HCT116 (cell line): ENCODE measurements around the gene PGAM4. TPM values are rescaled to one million over a fixed set of nuclear protein-coding genes. Genes with fewer than 3 reads are reported as not detected.
"Not testable (repeated sequence)": the region's sequence is repeated elsewhere in the genome, so short reads cannot be mapped to it uniquely, and the experiment has no call there.

Source experiments
- ATAC-seq: fragments of 200-7000 bp; cut with Tn5 transposase; 2 replicates; pipeline ENCODE4 v1.9.1; 2020; ENCODE audit warnings: mild to moderate bottlenecking, moderate library complexity
- BruUV-seq: library from RNA; stranded (reverse); fragments of 400-500 nt; replicated peaks from 2 replicates; lab custom pipeline; 2021; lab: Mats Ljungman, UMichigan
- CTCF ChIA-PET: fragments of 300-600 bp; sonication (Branson Sonifier 250); formaldehyde crosslinking; loops from one replicate; lab custom pipeline; 2021; ENCODE audit warnings: antibody characterized with exemption; lab: Charles Lee
- POLR2A ChIA-PET: fragments of 300-600, 350-600 bp; sonication (Branson Sonifier 250); formaldehyde crosslinking; loops from one replicate; lab custom pipeline; 2021; ENCODE audit warnings: antibody characterized with exemption; lab: Charles Lee
- RAD21 ChIA-PET, 2 experiments: fragments of 300-600 bp; sonication (Branson Sonifier 250); formaldehyde crosslinking; loops; one replicate each; lab custom pipeline; 2023; ENCODE audit warnings: low total read pairs in 2 of 2; ENCODE audit not compliant: uncharacterized antibody in 2 of 2, unreplicated experiment in 2 of 2, low non-redundant PET in 1 of 2; lab: Charles Lee
- DNase-seq: peaks from one replicate; pipeline ENCODE4 v3.0.0-alpha.2; 2010; ENCODE audit warnings: low read depth, low spot score
- H2AFZ ChIP-seq: fragments of 200-600 bp; shearing (Covaris generic), sonication (generic); 2 replicates; pipeline ENCODE4 v1.6.1; 2017; ENCODE audit warnings: low read depth, mixed run types, mixed read lengths, antibody characterized with exemption, low read length; ENCODE audit not compliant: poor library complexity, severe bottlenecking
- H3K27ac ChIP-seq: 2 replicates; pipeline ENCODE4 v1.5.1; 2012; ENCODE audit warnings: low read depth, low read length
- H3K27me3 ChIP-seq: fragments of 200-600 bp; sonication (generic); 2 replicates; pipeline ENCODE4 v1.6.1; 2016; ENCODE audit warnings: mixed run types, low read length, mixed read lengths; ENCODE audit not compliant: insufficient read depth
- H3K36me3 ChIP-seq, 2 experiments: fragments of 200-500 bp in 1 of 2; fragments of 200-600 bp in 1 of 2; sonication (Bioruptor generic) in 1 of 2; sonication (generic) in 1 of 2; 2 replicates each; pipeline versions ENCODE4 v1.5.1 to v1.6.1; 2014 to 2016; ENCODE audit warnings: low read length in 2 of 2, inconsistent platforms in 1 of 2, mixed read lengths in 1 of 2, mixed run types in 1 of 2; ENCODE audit not compliant: insufficient read depth in 2 of 2, control insufficient read depth in 1 of 2
- H3K4me1 ChIP-seq, 2 experiments: fragments of 200-600 bp in 1 of 2; sonication (generic) in 1 of 2; 2 replicates each; pipeline versions ENCODE4 v1.5.1 to v1.6.1; 2012 to 2017; ENCODE audit warnings: low read length in 2 of 2, inconsistent platforms in 1 of 2, mild to moderate bottlenecking in 1 of 2, mixed read lengths in 1 of 2, mixed run types in 1 of 2, moderate library complexity in 1 of 2; ENCODE audit not compliant: insufficient read depth in 2 of 2, control insufficient read depth in 1 of 2
- H3K4me2 ChIP-seq: fragments of 200-600 bp; sonication (generic); 2 replicates; pipeline ENCODE4 v1.6.1; 2017; ENCODE audit warnings: mixed run types, low read length, mixed read lengths
- H3K4me3 ChIP-seq, 2 experiments: fragments of 200-600 bp in 1 of 2; sonication (generic) in 1 of 2; replicated peaks in 1 of 2; 2 replicates each; pipeline ENCODE4 v1.5.1; 2011 to 2016; ENCODE audit warnings: low read length in 2 of 2, control low read depth in 1 of 2, low read depth in 1 of 2, mild to moderate bottlenecking in 1 of 2, mixed read lengths in 1 of 2, mixed run types in 1 of 2
- H3K79me2 ChIP-seq: fragments of 200-600 bp; sonication (generic); 2 replicates; pipeline ENCODE4 v1.6.1; 2017; ENCODE audit warnings: mild to moderate bottlenecking, mixed run types, low read length, moderate library complexity, mixed read lengths; ENCODE audit not compliant: insufficient read depth
- H3K9ac ChIP-seq: fragments of 200-600 bp; sonication (generic); 2 replicates; pipeline ENCODE4 v1.6.1; 2016; ENCODE audit warnings: low read length, mixed read lengths
- H3K9me2 ChIP-seq: fragments of 200-600 bp; sonication (generic), shearing (Covaris generic); 2 replicates; pipeline ENCODE4 v1.6.1; 2017; ENCODE audit warnings: mixed run types, mild to moderate bottlenecking, moderate library complexity; ENCODE audit not compliant: insufficient read depth
- H3K9me3 ChIP-seq, 2 experiments: fragments of 200-500 bp in 1 of 2; fragments of 200-600 bp in 1 of 2; sonication (Bioruptor generic) in 1 of 2; sonication (generic) in 1 of 2; 2 replicates each; pipeline ENCODE4 v1.6.1; 2014 to 2017; ENCODE audit warnings: low read length in 2 of 2, mixed read lengths in 2 of 2, inconsistent platforms in 1 of 2, low read depth in 1 of 2, mild to moderate bottlenecking in 1 of 2, mixed run types in 1 of 2, moderate library complexity in 1 of 2; ENCODE audit not compliant: control insufficient read depth in 1 of 2, insufficient read depth in 1 of 2
- H4K20me1 ChIP-seq: fragments of 200-600 bp; sonication (generic), shearing (Covaris generic); 2 replicates; pipeline ENCODE4 v1.6.1; 2017; ENCODE audit warnings: mixed run types, mild to moderate bottlenecking, moderate library complexity; ENCODE audit not compliant: insufficient read depth
- ATF3 ChIP-seq: IDR thresholded peaks from 2 replicates; pipeline ENCODE4 v1.6.1; 2012
- CTCF ChIP-seq, 3 experiments: fragments of 200-600 bp in 1 of 3; sonication (generic) in 1 of 3; IDR thresholded peaks in 2 of 3; conservative IDR thresholded peaks in 1 of 3; 2 replicates each; pipeline ENCODE4 v1.5.1; 2012 to 2017; ENCODE audit warnings: low read depth in 2 of 3, low read length in 2 of 3, antibody characterized with exemption in 1 of 3, borderline replicate concordance in 1 of 3, control low read depth in 1 of 3, mild to moderate bottlenecking in 1 of 3, mixed read lengths in 1 of 3, mixed run types in 1 of 3, moderate library complexity in 1 of 3; ENCODE audit not compliant: insufficient read depth in 1 of 3
- EGR1 ChIP-seq: IDR thresholded peaks from 2 replicates; pipeline ENCODE4 v1.6.1; 2012; ENCODE audit warnings: low read depth
- JUND ChIP-seq: IDR thresholded peaks from 2 replicates; pipeline ENCODE4 v1.6.1; 2012
- MAX ChIP-seq: IDR thresholded peaks from 2 replicates; pipeline ENCODE4 v1.6.1; 2012
- POLR2A ChIP-seq: IDR thresholded peaks from 2 replicates; pipeline ENCODE4 v1.7.0; 2011; ENCODE audit warnings: borderline replicate concordance; ENCODE audit not compliant: insufficient read depth, insufficient read length; ENCODE audit errors: extremely low read depth
- POLR2AphosphoS5 ChIP-seq: IDR thresholded peaks from 2 replicates; pipeline ENCODE4 v1.6.1; 2011; ENCODE audit warnings: mild to moderate bottlenecking, low read depth, low read length, moderate library complexity
- RAD21 ChIP-seq: IDR thresholded peaks from 2 replicates; pipeline ENCODE4 v1.6.1; 2012; ENCODE audit warnings: low read depth, mild to moderate bottlenecking
- REST ChIP-seq: IDR thresholded peaks from 2 replicates; pipeline ENCODE4 v1.6.1; 2012; ENCODE audit warnings: low read depth
- SIN3A ChIP-seq: IDR thresholded peaks from 2 replicates; pipeline ENCODE4 v1.6.1; 2012; ENCODE audit warnings: low read depth
- SRF ChIP-seq: IDR thresholded peaks from 2 replicates; pipeline ENCODE4 v1.6.1; 2012; ENCODE audit warnings: low read depth
- TCF7L2 ChIP-seq: IDR thresholded peaks from 2 replicates; pipeline ENCODE4 v1.7.0; 2011; ENCODE audit warnings: borderline replicate concordance, inconsistent platforms; ENCODE audit not compliant: insufficient read depth, insufficient read length; ENCODE audit errors: extremely low read depth
- YY1 ChIP-seq: IDR thresholded peaks from 2 replicates; pipeline ENCODE4 v1.6.1; 2011; ENCODE audit warnings: low read length, low read depth, moderate library complexity, mild to moderate bottlenecking; ENCODE audit not compliant: insufficient replicate concordance; ENCODE audit errors: extremely low read depth
- ZFX ChIP-seq: fragments of 450-650 bp; IDR thresholded peaks from 2 replicates; pipeline ENCODE4 v1.6.1; 2017
- ZNF274 ChIP-seq: fragments of 200-500 bp; sonication (Bioruptor generic); IDR thresholded peaks from 2 replicates; pipeline ENCODE4 v1.6.1; 2014; ENCODE audit warnings: mild to moderate bottlenecking, low read depth, low read length, inconsistent platforms
- intact Hi-C: fragments of 100-400 bp; cut with micrococcal nuclease; formaldehyde crosslinking; loops from 2 replicates; pipeline ENCODE4 v1.10.0; 2022
- total RNA-seq: library from RNA; stranded (reverse); gene quantifications from one replicate; pipeline ENCODE4 v1.2.1, GENCODE V29; 2021; ENCODE audit not compliant: unreplicated experiment

Gene PGAM4
- total RNA-seq, 1 experiment from 2014 or later: not detected

- TF ChIP-seq CTCF (IDR thresholded peaks at IDR 0.05 in 2 of 3, conservative IDR thresholded peaks at IDR 0.05 in 1 of 3; ENCODE audit: borderline replicate concordance in 1 of 3, insufficient read depth in 1 of 3, low read depth in 2 of 3, low read length in 2 of 3): no peak
These were observed 45.0 kb downstream of the PGAM4 start (continued) for GRCh38 chrX:77924320-77924859.

GRCh38 chrX:77922787-77923186 is 46.7 kb downstream of the PGAM4 start:
- H3K4me3 ChIP-seq: no peak overlapping the region
- no peak overlapping the region for H3K4me2 ChIP-seq
- H3K27ac ChIP-seq: no peak overlapping the region
- BruUV-seq: no TSS peak
- no peak overlapping the region for H3K9ac ChIP-seq
- ChIA-PET CTCF (no interaction called here), RAD21 (no interaction called here), POLR2A (no interaction called here)
- intact Hi-C loops: no loop called here
- DNase-seq (no peak), ATAC-seq (no peak)
- H3K36me3 ChIP-seq: no peaks in the 10 kb centered on the region
- no peaks in the 10 kb centered on the region for H3K79me2 ChIP-seq
- no peaks in the 10 kb centered on the region for H3K9me2 ChIP-seq
- H4K20me1 ChIP-seq: no peaks in the 10 kb centered on the region
- TF ChIP-seq ATF3 (no peak), YY1 (no peak), EGR1 (no peak), TCF7L2 (no peak), SRF (no peak), MAX (no peak), REST (no peak), ZFX (no peak), JUND (no peak), POLR2A (no peak), RAD21 (no peak), ZNF274 (no peak), POLR2AphosphoS5 (no peak), SIN3A (no peak)
- no peaks in the 10 kb centered on the region for H3K4me1 ChIP-seq
- H2AFZ ChIP-seq: no peak overlapping the region
- no peaks in the 10 kb centered on the region for H3K9me3 ChIP-seq
- no peaks in the 10 kb centered on the region for H3K27me3 ChIP-seq

- POLR2A ChIA-PET, intact Hi-C loops, BruUV-seq, H3K27ac ChIP-seq, H3K9me3 ChIP-seq, H3K4me2 ChIP-seq, H3K79me2 ChIP-seq, H3K4me1 ChIP-seq, CTCF ChIA-PET, RAD21 ChIA-PET, H3K4me3 ChIP-seq, H2AFZ ChIP-seq, DNase-seq, H3K9me2 ChIP-seq, H3K36me3 ChIP-seq, ATAC-seq, H3K9ac ChIP-seq, H4K20me1 ChIP-seq, H3K27me3 ChIP-seq: not testable (repeated sequence)
These were observed 50.1 kb downstream of the PGAM4 start for GRCh38 chrX:77919370-77919769.
